HCT116 (cell line): ENCODE results near the gene OTP. TPM values are rescaled to one million over a fixed set of nuclear protein-coding genes. Genes with fewer than 3 reads are reported as not detected.
A peak's percentile ranks its signal among the peaks of the same experiment; 100 is the strongest.

Experiments
- ATAC-seq: fragments of 200-7000 bp; cut with Tn5 transposase; 2 replicates; pipeline ENCODE4 v1.9.1; 2020; ENCODE audit warnings: mild to moderate bottlenecking, moderate library complexity
- BruUV-seq: library from RNA; stranded (reverse); fragments of 400-500 nt; replicated peaks from 2 replicates; lab custom pipeline; 2021; lab: Mats Ljungman, UMichigan
- CTCF ChIA-PET: fragments of 300-600 bp; sonication (Branson Sonifier 250); formaldehyde crosslinking; loops from one replicate; lab custom pipeline; 2021; ENCODE audit warnings: antibody characterized with exemption; lab: Charles Lee
- POLR2A ChIA-PET: fragments of 300-600, 350-600 bp; sonication (Branson Sonifier 250); formaldehyde crosslinking; loops from one replicate; lab custom pipeline; 2021; ENCODE audit warnings: antibody characterized with exemption; lab: Charles Lee
- RAD21 ChIA-PET, 2 experiments: fragments of 300-600 bp; sonication (Branson Sonifier 250); formaldehyde crosslinking; loops; one replicate each; lab custom pipeline; 2023; ENCODE audit warnings: low total read pairs in 2 of 2; ENCODE audit not compliant: uncharacterized antibody in 2 of 2, unreplicated experiment in 2 of 2, low non-redundant PET in 1 of 2; lab: Charles Lee
- DNase-seq: peaks from one replicate; pipeline ENCODE4 v3.0.0-alpha.2; 2010; ENCODE audit warnings: low read depth, low spot score
- H2AFZ ChIP-seq: fragments of 200-600 bp; shearing (Covaris generic), sonication (generic); 2 replicates; pipeline ENCODE4 v1.6.1; 2017; ENCODE audit warnings: low read depth, mixed run types, mixed read lengths, antibody characterized with exemption, low read length; ENCODE audit not compliant: poor library complexity, severe bottlenecking
- H3K27ac ChIP-seq: 2 replicates; pipeline ENCODE4 v1.5.1; 2012; ENCODE audit warnings: low read depth, low read length
- H3K27me3 ChIP-seq: fragments of 200-600 bp; sonication (generic); 2 replicates; pipeline ENCODE4 v1.6.1; 2016; ENCODE audit warnings: mixed run types, low read length, mixed read lengths; ENCODE audit not compliant: insufficient read depth
- H3K36me3 ChIP-seq, 2 experiments: fragments of 200-500 bp in 1 of 2; fragments of 200-600 bp in 1 of 2; sonication (Bioruptor generic) in 1 of 2; sonication (generic) in 1 of 2; 2 replicates each; pipeline versions ENCODE4 v1.5.1 to v1.6.1; 2014 to 2016; ENCODE audit warnings: low read length in 2 of 2, inconsistent platforms in 1 of 2, mixed read lengths in 1 of 2, mixed run types in 1 of 2; ENCODE audit not compliant: insufficient read depth in 2 of 2, control insufficient read depth in 1 of 2
- H3K4me1 ChIP-seq, 2 experiments: fragments of 200-600 bp in 1 of 2; sonication (generic) in 1 of 2; 2 replicates each; pipeline versions ENCODE4 v1.5.1 to v1.6.1; 2012 to 2017; ENCODE audit warnings: low read length in 2 of 2, inconsistent platforms in 1 of 2, mild to moderate bottlenecking in 1 of 2, mixed read lengths in 1 of 2, mixed run types in 1 of 2, moderate library complexity in 1 of 2; ENCODE audit not compliant: insufficient read depth in 2 of 2, control insufficient read depth in 1 of 2
- H3K4me2 ChIP-seq: fragments of 200-600 bp; sonication (generic); 2 replicates; pipeline ENCODE4 v1.6.1; 2017; ENCODE audit warnings: mixed run types, low read length, mixed read lengths
- H3K4me3 ChIP-seq, 2 experiments: fragments of 200-600 bp in 1 of 2; sonication (generic) in 1 of 2; replicated peaks in 1 of 2; 2 replicates each; pipeline ENCODE4 v1.5.1; 2011 to 2016; ENCODE audit warnings: low read length in 2 of 2, control low read depth in 1 of 2, low read depth in 1 of 2, mild to moderate bottlenecking in 1 of 2, mixed read lengths in 1 of 2, mixed run types in 1 of 2
- H3K79me2 ChIP-seq: fragments of 200-600 bp; sonication (generic); 2 replicates; pipeline ENCODE4 v1.6.1; 2017; ENCODE audit warnings: mild to moderate bottlenecking, mixed run types, low read length, moderate library complexity, mixed read lengths; ENCODE audit not compliant: insufficient read depth
- H3K9ac ChIP-seq: fragments of 200-600 bp; sonication (generic); 2 replicates; pipeline ENCODE4 v1.6.1; 2016; ENCODE audit warnings: low read length, mixed read lengths
- H3K9me2 ChIP-seq: fragments of 200-600 bp; sonication (generic), shearing (Covaris generic); 2 replicates; pipeline ENCODE4 v1.6.1; 2017; ENCODE audit warnings: mixed run types, mild to moderate bottlenecking, moderate library complexity; ENCODE audit not compliant: insufficient read depth
- H3K9me3 ChIP-seq, 2 experiments: fragments of 200-500 bp in 1 of 2; fragments of 200-600 bp in 1 of 2; sonication (Bioruptor generic) in 1 of 2; sonication (generic) in 1 of 2; 2 replicates each; pipeline ENCODE4 v1.6.1; 2014 to 2017; ENCODE audit warnings: low read length in 2 of 2, mixed read lengths in 2 of 2, inconsistent platforms in 1 of 2, low read depth in 1 of 2, mild to moderate bottlenecking in 1 of 2, mixed run types in 1 of 2, moderate library complexity in 1 of 2; ENCODE audit not compliant: control insufficient read depth in 1 of 2, insufficient read depth in 1 of 2
- H4K20me1 ChIP-seq: fragments of 200-600 bp; sonication (generic), shearing (Covaris generic); 2 replicates; pipeline ENCODE4 v1.6.1; 2017; ENCODE audit warnings: mixed run types, mild to moderate bottlenecking, moderate library complexity; ENCODE audit not compliant: insufficient read depth
- POLR2AphosphoS5 ChIP-seq: IDR thresholded peaks from 2 replicates; pipeline ENCODE4 v1.6.1; 2011; ENCODE audit warnings: mild to moderate bottlenecking, low read depth, low read length, moderate library complexity
- RAD21 ChIP-seq: IDR thresholded peaks from 2 replicates; pipeline ENCODE4 v1.6.1; 2012; ENCODE audit warnings: low read depth, mild to moderate bottlenecking
- intact Hi-C: fragments of 100-400 bp; cut with micrococcal nuclease; formaldehyde crosslinking; loops from 2 replicates; pipeline ENCODE4 v1.10.0; 2022
- total RNA-seq: library from RNA; stranded (reverse); gene quantifications from one replicate; pipeline ENCODE4 v1.2.1, GENCODE V29; 2021; ENCODE audit not compliant: unreplicated experiment
- TF ChIP-seq, protein P1 (sequence below): IDR thresholded peaks from 2 replicates; pipeline ENCODE4 v1.6.1; 2012; ENCODE audit warnings: low read depth

Gene OTP
- total RNA-seq, 1 experiment from 2014 or later: 0.07 TPM

DNA sequence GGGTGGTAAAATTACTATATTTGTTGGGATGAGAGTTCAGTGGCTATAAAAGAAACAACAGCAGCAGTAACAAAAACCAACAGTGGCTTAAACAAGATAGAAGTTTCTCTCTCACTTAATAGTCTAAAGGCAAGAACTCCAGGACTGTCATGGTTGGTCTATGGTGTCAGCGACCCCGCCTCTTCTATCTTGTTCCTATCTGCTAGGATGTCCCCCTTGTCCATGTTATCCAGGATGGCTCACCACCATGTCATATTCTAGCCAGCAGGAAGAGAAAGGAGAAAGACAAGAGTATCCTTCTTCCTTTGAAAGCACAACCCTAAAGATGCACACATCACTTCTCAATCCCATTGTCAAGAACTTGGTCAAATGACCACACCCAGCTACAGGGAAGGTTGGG, 11.3 kb upstream of the OTP start (continued):
- TF ChIP-seq POLR2AphosphoS5: no peak
- TF ChIP-seq, protein P1, sequence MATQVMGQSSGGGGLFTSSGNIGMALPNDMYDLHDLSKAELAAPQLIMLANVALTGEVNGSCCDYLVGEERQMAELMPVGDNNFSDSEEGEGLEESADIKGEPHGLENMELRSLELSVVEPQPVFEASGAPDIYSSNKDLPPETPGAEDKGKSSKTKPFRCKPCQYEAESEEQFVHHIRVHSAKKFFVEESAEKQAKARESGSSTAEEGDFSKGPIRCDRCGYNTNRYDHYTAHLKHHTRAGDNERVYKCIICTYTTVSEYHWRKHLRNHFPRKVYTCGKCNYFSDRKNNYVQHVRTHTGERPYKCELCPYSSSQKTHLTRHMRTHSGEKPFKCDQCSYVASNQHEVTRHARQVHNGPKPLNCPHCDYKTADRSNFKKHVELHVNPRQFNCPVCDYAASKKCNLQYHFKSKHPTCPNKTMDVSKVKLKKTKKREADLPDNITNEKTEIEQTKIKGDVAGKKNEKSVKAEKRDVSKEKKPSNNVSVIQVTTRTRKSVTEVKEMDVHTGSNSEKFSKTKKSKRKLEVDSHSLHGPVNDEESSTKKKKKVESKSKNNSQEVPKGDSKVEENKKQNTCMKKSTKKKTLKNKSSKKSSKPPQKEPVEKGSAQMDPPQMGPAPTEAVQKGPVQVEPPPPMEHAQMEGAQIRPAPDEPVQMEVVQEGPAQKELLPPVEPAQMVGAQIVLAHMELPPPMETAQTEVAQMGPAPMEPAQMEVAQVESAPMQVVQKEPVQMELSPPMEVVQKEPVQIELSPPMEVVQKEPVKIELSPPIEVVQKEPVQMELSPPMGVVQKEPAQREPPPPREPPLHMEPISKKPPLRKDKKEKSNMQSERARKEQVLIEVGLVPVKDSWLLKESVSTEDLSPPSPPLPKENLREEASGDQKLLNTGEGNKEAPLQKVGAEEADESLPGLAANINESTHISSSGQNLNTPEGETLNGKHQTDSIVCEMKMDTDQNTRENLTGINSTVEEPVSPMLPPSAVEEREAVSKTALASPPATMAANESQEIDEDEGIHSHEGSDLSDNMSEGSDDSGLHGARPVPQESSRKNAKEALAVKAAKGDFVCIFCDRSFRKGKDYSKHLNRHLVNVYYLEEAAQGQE: no peak
- TF ChIP-seq, all 23 proteins: peak for 0

DNA sequence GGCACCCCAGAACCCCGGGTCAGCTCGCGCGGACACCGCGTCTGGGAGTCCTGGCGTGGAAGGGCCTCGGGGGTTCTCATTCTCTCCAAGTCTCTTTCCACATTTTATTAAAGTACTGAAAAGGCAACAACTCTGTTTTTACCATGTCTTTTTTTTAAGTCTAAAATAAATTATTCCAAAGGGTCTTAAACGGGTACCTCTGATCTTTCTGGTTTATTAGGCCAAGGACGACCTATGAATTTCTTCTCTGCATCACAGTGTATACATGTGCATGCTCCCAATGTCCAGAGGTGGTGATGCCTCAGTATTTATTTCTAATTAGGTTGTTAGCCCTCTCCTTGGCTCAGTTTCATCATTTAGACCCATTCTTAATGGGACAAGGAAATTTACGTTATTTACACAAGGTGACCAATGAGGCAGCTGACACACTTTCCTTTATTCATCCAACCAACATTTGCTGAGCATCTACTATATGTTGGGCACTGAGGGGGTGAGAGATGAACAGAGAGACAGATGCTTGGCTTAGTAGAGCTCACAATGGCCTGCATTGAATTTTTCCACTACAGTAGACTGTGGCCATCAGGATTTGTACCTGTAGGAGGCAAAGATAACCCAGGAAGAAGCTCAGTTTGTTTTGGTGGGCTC, 7.6 kb upstream of the OTP start:
- H3K9me3 ChIP-seq: no peaks in the 10 kb centered on the region
- POLR2A ChIA-PET: no interaction called here
- CTCF ChIA-PET: interaction anchor here (0.6 to 1.3 kb wide), 6 partner anchors 13 to 363 kb away, joined by 3 to 9 read pairs (median 4); no protein-coding TSS in a partner anchor
- peak overlapping the region; percentile 26 to 63 for H3K4me3 ChIP-seq
- H3K9me2 ChIP-seq: no peaks in the 10 kb centered on the region
- H4K20me1 ChIP-seq: no peaks in the 10 kb centered on the region
- no peak overlapping the region for H3K27ac ChIP-seq
- TF ChIP-seq RAD21: no peak
- H3K79me2 ChIP-seq: no peaks in the 10 kb centered on the region
- peak overlapping the region; percentile 91 for H3K4me2 ChIP-seq
- peaks cover 3 to 11% of the 10 kb centered on the region in 2 experiments; a peak in 1 of 4 replicates for H3K4me1 ChIP-seq
- no peaks in the 10 kb centered on the region for H3K27me3 ChIP-seq
- no peak for DNase-seq
- no peaks in the 10 kb centered on the region for H3K36me3 ChIP-seq
- no TSS peak for BruUV-seq
- peak overlapping the region; percentile 99 for H2AFZ ChIP-seq
- RAD21 ChIA-PET: no interaction called here
- ATAC-seq: no peak
- intact Hi-C loops: loop anchor here (2.0 kb wide), 1 partner anchor 363 kb away; no protein-coding TSS in a partner anchor
- H3K9ac ChIP-seq: peak overlapping the region; percentile 34; the same call in 1 of the 2 replicates
